Lower leg skin (tissue), 4 donors: ENCODE results near the gene KCNG3. TPM values are rescaled to one million over a fixed set of nuclear protein-coding genes. Genes with fewer than 3 reads are reported as not detected.

Source experiments
- DNase-seq, 2 donors: peaks; one replicate each; pipeline ENCODE4 v3.0.0-alpha.2; 2019; ENCODE audit warnings: low spot score in 2 of 2
- H3K4me3 ChIP-seq: fragments of 200-600 bp; sonication (generic); 2 replicates; pipeline ENCODE4 v1.5.1; 2017; ENCODE audit warnings: mild to moderate bottlenecking, low read depth; ENCODE audit not compliant: poor library complexity, severe bottlenecking
- CTCF ChIP-seq, 3 donors: fragments of 450-650 bp; IDR thresholded peaks; one replicate each; pipeline ENCODE4 v1.5.1; 2016; ENCODE audit warnings: antibody characterized with exemption in 3 of 3, mild to moderate bottlenecking in 3 of 3, moderate library complexity in 2 of 3
- POLR2A ChIP-seq, 2 donors: fragments of 450-650 bp; IDR thresholded peaks; one replicate each; pipeline ENCODE4 v1.6.1; 2016 to 2017; ENCODE audit warnings: antibody characterized with exemption in 2 of 2, mild to moderate bottlenecking in 1 of 2, moderate library complexity in 1 of 2
- WGBS, 2 donors: methylation state at CpG; one replicate each; pipeline ENCODE4 v1.1.5; 2018; 5-methylcytosine and 5-hydroxymethylcytosine counted together
- intact Hi-C: fragments of 100-400 bp; cut with DNase I; formaldehyde crosslinking; loops from one replicate; pipeline ENCODE4 v1.15.0; 2023; ENCODE audit warnings: low total_unique reads
- total RNA-seq, 4 donors: library from RNA; depleted of rRNA; stranded (reverse); fragments of >200 nt; gene quantifications; one replicate each; pipeline ENCODE4 v1.1.0, GENCODE V29; 2016

The KCNG3 gene
- total RNA-seq, 4 donors from 2014 or later: 0.25 to 0.98 (median 0.57) TPM

GRCh38 chr2:42522035-42522434, 28.3 kb upstream of the KCNG3 start:
- no peak for DNase-seq
- 63 to 77% methylated on average over 2 of the region's 2 CpGs for WGBS, 2 donors

GRCh38 chr2:42519624-42520023, 25.8 kb upstream of the KCNG3 start:
- 94% methylated on average over 8 of the region's 8 CpGs for WGBS, 2 donors

More at GRCh38 chr2:42522035-42522434, 28.3 kb upstream of the KCNG3 start:
- intact Hi-C loops: no loop called here
- no peak overlapping the region for H3K4me3 ChIP-seq
- TF ChIP-seq CTCF (IDR thresholded peaks at IDR 0.05) (no peak), POLR2A (IDR thresholded peaks at IDR 0.05) (no peak)

GRCh38 chr2:42516418-42516901, 22.7 kb upstream of the KCNG3 start:
- no peak for TF ChIP-seq CTCF (IDR thresholded peaks at IDR 0.05)
- no peak for TF ChIP-seq POLR2A (IDR thresholded peaks at IDR 0.05)
- intact Hi-C loops: no loop called here
- WGBS, 2 donors: 78 to 87% methylated on average over 4 of the region's 4 CpGs
- H3K4me3 ChIP-seq: no peak overlapping the region
- DNase-seq: no peak

More at GRCh38 chr2:42519624-42520023, 25.8 kb upstream of the KCNG3 start:
- H3K4me3 ChIP-seq: no peak overlapping the region
- intact Hi-C loops: no loop called here
- TF ChIP-seq CTCF (IDR thresholded peaks at IDR 0.05): no peak
- no peak for TF ChIP-seq POLR2A (IDR thresholded peaks at IDR 0.05)
- DNase-seq: no peak

GRCh38 chr2:42513252-42513918, 19.6 kb upstream of the KCNG3 start:
- intact Hi-C loops: no loop called here
- no peak overlapping the region for H3K4me3 ChIP-seq
- WGBS, 2 donors: 65 to 70% methylated on average over 5 of the region's 5 CpGs
- TF ChIP-seq CTCF (IDR thresholded peaks at IDR 0.05): peak in 1 of 3 donors; percentile 32
- no peak for TF ChIP-seq POLR2A (IDR thresholded peaks at IDR 0.05)
- peak in 1 of 2 donors; percentile 17 for DNase-seq

GRCh38 chr2:42510608-42511243, 16.9 kb upstream of the KCNG3 start:
- no peak for TF ChIP-seq POLR2A (IDR thresholded peaks at IDR 0.05)
- TF ChIP-seq CTCF (IDR thresholded peaks at IDR 0.05): no peak

More at GRCh38 chr2:42510608-42511243, 16.9 kb upstream of the KCNG3 start:
- DNase-seq: no peak
- 22 to 29% methylated on average over 2 of the region's 2 CpGs for WGBS, 2 donors
- intact Hi-C loops: no loop called here
- H3K4me3 ChIP-seq: no peak overlapping the region
